ENCODE results near the gene CARMIL3.
A peak's percentile ranks its signal among the peaks of the same experiment; 100 is the strongest.

CARMIL3 gene

GRCh38 chr14:24058260-24058950, 6.6 kb downstream of the CARMIL3 start:
- no peak overlapping the region for H3K4me3 ChIP-seq (ENCODE audit: control insufficient read depth, low read depth, low read length)
- DNase-seq (ENCODE audit: low read depth): peak; percentile 74
- TF ChIP-seq CTCF (conservative IDR thresholded peaks at IDR 0.05; ENCODE audit: control insufficient read depth, insufficient read depth, low read depth, low read length): peak; percentile 92

GRCh38 chr14:24058951-24059475, 7.2 kb downstream of the CARMIL3 start:
- no peak for TF ChIP-seq CTCF (conservative IDR thresholded peaks at IDR 0.05; ENCODE audit: control insufficient read depth, insufficient read depth, low read depth, low read length)
- no peak overlapping the region for H3K4me3 ChIP-seq (ENCODE audit: control insufficient read depth, low read depth, low read length)
- DNase-seq (ENCODE audit: low read depth): no peak

- no peak overlapping the region for H3K4me3 ChIP-seq (ENCODE audit: control insufficient read depth, low read depth, low read length)
- no peak for DNase-seq (ENCODE audit: low read depth)
- no peak for TF ChIP-seq CTCF (conservative IDR thresholded peaks at IDR 0.05; ENCODE audit: control insufficient read depth, insufficient read depth, low read depth, low read length)
These were observed 8.1 kb downstream of the CARMIL3 start for GRCh38 chr14:24059841-24060388.

- no peak overlapping the region for H3K4me3 ChIP-seq (ENCODE audit: control insufficient read depth, low read depth, low read length)
- TF ChIP-seq CTCF (conservative IDR thresholded peaks at IDR 0.05; ENCODE audit: control insufficient read depth, insufficient read depth, low read depth, low read length): no peak
- no peak for DNase-seq (ENCODE audit: low read depth)
These were observed 8.6 kb downstream of the CARMIL3 start for GRCh38 chr14:24060443-24060842.

- DNase-seq (ENCODE audit: low read depth): no peak
- H3K4me3 ChIP-seq (ENCODE audit: control insufficient read depth, low read depth, low read length): no peak overlapping the region
- TF ChIP-seq CTCF (conservative IDR thresholded peaks at IDR 0.05; ENCODE audit: control insufficient read depth, insufficient read depth, low read depth, low read length): no peak
These were observed 9.4 kb downstream of the CARMIL3 start for GRCh38 chr14:24060984-24061913.

- no peak for DNase-seq (ENCODE audit: low read depth)
- no peak for TF ChIP-seq CTCF (conservative IDR thresholded peaks at IDR 0.05; ENCODE audit: control insufficient read depth, insufficient read depth, low read depth, low read length)
These were observed 10.6 kb downstream of the CARMIL3 start for GRCh38 chr14:24062216-24062980.

More at GRCh38 chr14:24062216-24062980, 10.6 kb downstream of the CARMIL3 start:
- H3K4me3 ChIP-seq (ENCODE audit: control insufficient read depth, low read depth, low read length): no peak overlapping the region
